Panc1 (cell line): ENCODE data around the gene ATRAID. TPM values are rescaled to one million over a fixed set of nuclear protein-coding genes. Genes with fewer than 3 reads are reported as not detected.

Source experiments
- ATAC-seq: fragments of 200-7000 bp; cut with Tn5 transposase; 2 replicates; pipeline ENCODE4 v1.9.1; 2020; ENCODE audit warnings: mild to moderate bottlenecking, moderate library complexity
- BruUV-seq: library from RNA; stranded (reverse); fragments of 400-500 nt; replicated peaks from 2 replicates; lab custom pipeline; 2021; lab: Mats Ljungman, UMichigan
- CTCF ChIA-PET: fragments of 300-600 bp; sonication (Branson Sonifier 250); formaldehyde crosslinking; loops from one replicate; lab custom pipeline; 2022; ENCODE audit warnings: antibody characterized with exemption; lab: Charles Lee
- POLR2A ChIA-PET: fragments of 300-600 bp; sonication (Branson Sonifier 250); formaldehyde crosslinking; loops from one replicate; lab custom pipeline; 2022; ENCODE audit warnings: antibody characterized with exemption; lab: Charles Lee
- DNase-seq: peaks from one replicate; pipeline ENCODE4 v3.0.0-alpha.2; 2010; ENCODE audit warnings: low read depth, low spot score
- H3K27ac ChIP-seq: 2 replicates; pipeline ENCODE4 v1.5.1; 2011; ENCODE audit warnings: mild to moderate bottlenecking, low read length, inconsistent platforms
- H3K27me3 ChIP-seq: fragments of 200-500 bp; sonication (Bioruptor generic); 2 replicates; pipeline ENCODE4 v1.6.0; 2014; ENCODE audit warnings: low read length, inconsistent platforms; ENCODE audit not compliant: control insufficient read depth, insufficient read depth
- H3K36me3 ChIP-seq: fragments of 200-500 bp; sonication (Bioruptor generic); 2 replicates; pipeline ENCODE4 v1.5.1; 2014; ENCODE audit warnings: inconsistent platforms, mild to moderate bottlenecking, low read length, moderate library complexity; ENCODE audit not compliant: control insufficient read depth, insufficient read depth
- H3K4me1 ChIP-seq: 2 replicates; pipeline ENCODE4 v1.5.1; 2011; ENCODE audit warnings: inconsistent platforms, mild to moderate bottlenecking, low read length, moderate library complexity; ENCODE audit not compliant: control insufficient read depth, insufficient read depth
- H3K4me3 ChIP-seq, 2 experiments: 2 replicates each; pipeline ENCODE4 v1.5.1; 2011 to 2012; ENCODE audit warnings: low read depth in 2 of 2, low read length in 2 of 2, mild to moderate bottlenecking in 2 of 2, inconsistent platforms in 1 of 2, moderate library complexity in 1 of 2
- H3K9me3 ChIP-seq: fragments of 200-500 bp; sonication (Bioruptor generic); 2 replicates; pipeline ENCODE4 v1.5.1; 2014; ENCODE audit warnings: low read depth, mild to moderate bottlenecking, inconsistent platforms, low read length, moderate library complexity; ENCODE audit not compliant: control insufficient read depth, insufficient read depth
- CTCF ChIP-seq: fragments of 450-650 bp; IDR thresholded peaks from 2 replicates; pipeline ENCODE4 v1.5.1; 2017; ENCODE audit warnings: mild to moderate bottlenecking
- POLR2AphosphoS5 ChIP-seq: IDR thresholded peaks from 2 replicates; pipeline ENCODE4 v1.6.1; 2012; ENCODE audit warnings: mild to moderate bottlenecking, low read depth, low read length, moderate library complexity
- REST ChIP-seq, 2 experiments: IDR thresholded peaks; 2 replicates each; pipeline ENCODE4 v1.6.1; 2011 to 2012; ENCODE audit warnings: low read depth in 2 of 2, control low read depth in 1 of 2, low read length in 1 of 2, mild to moderate bottlenecking in 1 of 2, moderate library complexity in 1 of 2; ENCODE audit not compliant: insufficient read depth in 1 of 2
- SIN3A ChIP-seq: IDR thresholded peaks from 2 replicates; pipeline ENCODE4 v1.6.1; 2012; ENCODE audit warnings: low read depth, mild to moderate bottlenecking, low read length, moderate library complexity, borderline replicate concordance; ENCODE audit not compliant: insufficient read depth
- TCF7L2 ChIP-seq: IDR thresholded peaks from 2 replicates; pipeline ENCODE4 v1.6.1; 2011; ENCODE audit warnings: mild to moderate bottlenecking, low read depth, low read length, inconsistent platforms
- in situ Hi-C: cut with HindIII; loops from 2 replicates; pipeline ENCODE4 v1.10.0; 2016; ENCODE audit warnings: low sequenced_read_pairs, low pct_unique_long_range_greater_than_20kb
- intact Hi-C: fragments of 100-400 bp; cut with micrococcal nuclease; formaldehyde crosslinking; loops from one replicate; pipeline ENCODE4 v1.10.0; 2022; ENCODE audit not compliant: unreplicated experiment
- total RNA-seq: library from RNA; stranded (reverse); gene quantifications from one replicate; pipeline ENCODE4 v1.2.1, GENCODE V29; 2021; ENCODE audit not compliant: unreplicated experiment

Gene ATRAID
- total RNA-seq, 1 experiment from 2014 or later: 111 TPM

GRCh38 chr2:27221166-27221565 is 9.3 kb downstream of the ATRAID start:
- Histone ChIP-seq H3K4me3 (no peak overlapping the region), H3K4me1 (peaks cover 13% of the 10 kb centered on the region), H3K36me3 (peaks cover 33% of the 10 kb centered on the region), H3K9me3 (no peaks in the 10 kb centered on the region), H3K27me3 (no peaks in the 10 kb centered on the region), H3K27ac (no peak overlapping the region)
- in situ Hi-C loops (no loop called here), intact Hi-C loops (no loop called here)
- CTCF ChIA-PET: no interaction called here
- DNase-seq: no peak
- no peak for ATAC-seq
- POLR2A ChIA-PET: interaction anchor here (0.7 to 1.2 kb wide), 2 partner anchors 27 to 224 kb away, joined by 3 to 4 read pairs; no protein-coding TSS in a partner anchor
- TF ChIP-seq SIN3A (no peak), TCF7L2 (no peak), CTCF (no peak), POLR2AphosphoS5 (no peak), REST (IDR thresholded peaks at IDR 0.05; ENCODE audit: insufficient read depth in 1 of 2, low read depth in 2 of 2, low read length in 1 of 2) (no peak)
- BruUV-seq: no TSS peak

- peaks cover 10% of the 10 kb centered on the region for H3K4me1 ChIP-seq
- peaks cover 39% of the 10 kb centered on the region for H3K36me3 ChIP-seq
- H3K9me3 ChIP-seq: no peaks in the 10 kb centered on the region
- in situ Hi-C loops: no loop called here
- BruUV-seq: no TSS peak
- H3K27ac ChIP-seq: no peak overlapping the region
- H3K4me3 ChIP-seq: no peak overlapping the region
- TF ChIP-seq REST (IDR thresholded peaks at IDR 0.05; ENCODE audit: insufficient read depth in 1 of 2, low read depth in 2 of 2, low read length in 1 of 2) (no peak), TCF7L2 (no peak), CTCF (no peak), POLR2AphosphoS5 (no peak), SIN3A (no peak)
- intact Hi-C loops: no loop called here
- no peaks in the 10 kb centered on the region for H3K27me3 ChIP-seq
- DNase-seq: no peak
- ATAC-seq: no peak
- ChIA-PET POLR2A (no interaction called here), CTCF (no interaction called here)
Observed at GRCh38 chr2:27222407-27222806, 10.6 kb downstream of the ATRAID start.
